Measurements from ENCODE around the gene CCDC93.

The CCDC93 gene

DNA sequence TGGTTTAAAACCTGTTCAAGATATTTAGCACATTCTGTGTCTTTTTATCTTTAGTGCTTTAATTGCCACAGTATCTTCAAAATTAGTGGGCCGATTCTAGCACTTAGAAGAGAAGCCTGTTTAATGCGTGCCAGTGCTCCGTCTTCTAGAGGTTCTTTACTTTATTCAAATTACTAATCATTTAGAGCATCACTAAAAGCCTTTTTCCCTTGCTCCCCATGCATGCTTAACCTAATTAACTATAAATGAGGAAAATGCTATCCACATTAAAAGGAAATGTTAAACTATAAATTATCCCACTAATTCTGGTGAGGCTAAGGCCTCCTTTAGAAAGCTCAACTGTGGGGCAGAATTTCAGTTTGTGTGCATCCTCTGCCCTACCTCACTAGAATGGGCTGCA is 42.9 kb upstream of the CCDC93 start:
- DNase-seq (ENCODE audit: low read depth), result no peak
- TF ChIP-seq, protein P1, sequence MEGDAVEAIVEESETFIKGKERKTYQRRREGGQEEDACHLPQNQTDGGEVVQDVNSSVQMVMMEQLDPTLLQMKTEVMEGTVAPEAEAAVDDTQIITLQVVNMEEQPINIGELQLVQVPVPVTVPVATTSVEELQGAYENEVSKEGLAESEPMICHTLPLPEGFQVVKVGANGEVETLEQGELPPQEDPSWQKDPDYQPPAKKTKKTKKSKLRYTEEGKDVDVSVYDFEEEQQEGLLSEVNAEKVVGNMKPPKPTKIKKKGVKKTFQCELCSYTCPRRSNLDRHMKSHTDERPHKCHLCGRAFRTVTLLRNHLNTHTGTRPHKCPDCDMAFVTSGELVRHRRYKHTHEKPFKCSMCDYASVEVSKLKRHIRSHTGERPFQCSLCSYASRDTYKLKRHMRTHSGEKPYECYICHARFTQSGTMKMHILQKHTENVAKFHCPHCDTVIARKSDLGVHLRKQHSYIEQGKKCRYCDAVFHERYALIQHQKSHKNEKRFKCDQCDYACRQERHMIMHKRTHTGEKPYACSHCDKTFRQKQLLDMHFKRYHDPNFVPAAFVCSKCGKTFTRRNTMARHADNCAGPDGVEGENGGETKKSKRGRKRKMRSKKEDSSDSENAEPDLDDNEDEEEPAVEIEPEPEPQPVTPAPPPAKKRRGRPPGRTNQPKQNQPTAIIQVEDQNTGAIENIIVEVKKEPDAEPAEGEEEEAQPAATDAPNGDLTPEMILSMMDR (IDR thresholded peaks at IDR 0.05; ENCODE audit: low read depth, low read length, missing control alignments), result no peak
- H3K4me3 ChIP-seq (ENCODE audit: low read depth, low read length), result no peak overlapping the region

DNA sequence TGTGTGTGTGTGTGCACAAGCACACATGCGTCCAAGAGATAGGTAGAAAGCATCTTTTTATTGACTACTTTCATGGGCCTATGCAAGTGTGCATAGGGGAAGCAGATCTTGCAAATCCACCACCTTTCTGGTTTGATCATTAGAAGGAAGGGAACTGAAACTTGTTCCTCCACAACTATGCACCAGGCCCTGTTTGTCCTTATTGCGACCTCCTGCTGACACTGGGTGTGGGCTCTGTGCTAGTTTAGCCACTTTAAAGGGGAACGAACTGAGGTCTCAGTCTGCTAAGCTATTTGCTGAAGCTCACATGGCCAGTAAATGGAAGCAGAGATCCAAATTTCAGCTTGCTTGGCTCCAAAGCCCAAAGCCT is 42.3 kb upstream of the CCDC93 start:
- TF ChIP-seq, protein P1 (IDR thresholded peaks at IDR 0.05; ENCODE audit: low read depth, low read length, missing control alignments), result no peak
- peak overlapping the region; percentile 23 for H3K4me3 ChIP-seq (ENCODE audit: low read depth, low read length)
- peak; percentile 84 for DNase-seq (ENCODE audit: low read depth)

DNA sequence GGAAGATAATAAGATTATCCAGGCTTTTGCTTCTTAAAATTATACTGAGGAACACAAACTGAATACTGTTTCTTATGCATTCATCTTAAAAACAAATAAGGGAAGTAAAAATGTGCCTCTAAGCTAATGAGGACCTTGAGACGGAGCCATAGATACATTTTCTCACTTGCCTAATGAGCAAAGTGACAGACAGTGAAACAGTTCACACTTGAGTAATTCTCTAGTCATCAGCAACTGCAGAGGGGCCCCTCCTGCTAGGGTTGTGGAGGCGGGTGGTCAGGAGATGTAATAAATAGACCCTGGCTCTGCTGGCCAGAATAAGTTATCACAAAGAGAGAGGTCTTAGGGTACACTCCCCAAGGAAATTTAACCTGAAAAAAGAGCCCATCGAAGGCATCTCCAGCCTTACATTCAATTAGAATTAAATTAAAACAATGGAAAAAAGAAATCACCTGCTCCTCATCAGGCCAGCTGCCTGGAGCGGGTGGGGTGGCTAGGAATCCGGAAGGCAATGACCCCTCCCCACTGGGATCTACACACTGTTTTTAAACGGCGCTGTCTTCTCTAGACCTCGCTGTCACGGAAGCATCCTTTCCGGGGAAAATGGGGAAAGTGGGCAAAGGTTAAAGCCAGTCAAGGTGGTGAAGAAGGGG is 41.8 kb upstream of the CCDC93 start:
- TF ChIP-seq, protein P1 (IDR thresholded peaks at IDR 0.05; ENCODE audit: low read depth, low read length, missing control alignments), result no peak
- peak; percentile 64 for DNase-seq (ENCODE audit: low read depth)
- H3K4me3 ChIP-seq (ENCODE audit: low read depth, low read length), result peak overlapping the region; percentile 23

DNA sequence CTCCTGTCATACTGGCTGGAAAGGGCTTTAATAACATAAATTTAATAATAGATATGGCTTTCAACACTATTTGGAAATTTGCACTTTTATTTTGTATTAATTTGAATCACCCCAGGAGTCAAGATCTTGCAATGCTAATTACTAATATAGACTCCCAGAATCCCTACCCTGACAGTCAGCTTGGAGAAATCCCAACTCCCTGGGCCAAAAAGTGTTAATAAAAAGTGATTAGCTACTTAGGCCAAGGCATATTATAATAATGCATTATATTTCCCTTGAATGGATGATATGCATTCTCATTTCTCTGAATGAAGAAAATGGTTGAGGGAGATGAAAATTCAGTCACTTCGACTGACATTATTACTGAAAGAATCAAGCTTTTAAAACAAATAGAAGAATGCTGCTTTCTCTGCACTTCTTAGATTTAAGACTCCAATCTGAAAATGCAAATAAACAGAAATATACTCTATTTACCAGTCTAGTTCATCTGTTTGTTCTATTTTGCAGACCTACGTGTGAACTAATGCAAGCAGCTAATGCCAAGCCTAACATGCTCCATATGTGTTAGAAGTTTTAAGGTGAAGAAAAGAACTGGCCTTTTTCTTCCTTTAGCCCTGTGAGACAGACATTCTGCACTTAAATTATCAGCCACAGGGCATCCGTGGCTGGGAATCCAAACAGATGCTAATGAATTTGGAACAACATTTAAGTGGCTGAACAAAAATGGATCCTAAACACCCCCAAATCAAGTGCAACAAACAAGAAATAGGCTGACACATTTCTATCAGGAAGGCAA is 40.5 kb upstream of the CCDC93 start:
- no peak for DNase-seq (ENCODE audit: low read depth)
- no peak overlapping the region for H3K4me3 ChIP-seq (ENCODE audit: low read depth, low read length)
- TF ChIP-seq, protein P1 (IDR thresholded peaks at IDR 0.05; ENCODE audit: low read depth, low read length, missing control alignments), result no peak

DNA sequence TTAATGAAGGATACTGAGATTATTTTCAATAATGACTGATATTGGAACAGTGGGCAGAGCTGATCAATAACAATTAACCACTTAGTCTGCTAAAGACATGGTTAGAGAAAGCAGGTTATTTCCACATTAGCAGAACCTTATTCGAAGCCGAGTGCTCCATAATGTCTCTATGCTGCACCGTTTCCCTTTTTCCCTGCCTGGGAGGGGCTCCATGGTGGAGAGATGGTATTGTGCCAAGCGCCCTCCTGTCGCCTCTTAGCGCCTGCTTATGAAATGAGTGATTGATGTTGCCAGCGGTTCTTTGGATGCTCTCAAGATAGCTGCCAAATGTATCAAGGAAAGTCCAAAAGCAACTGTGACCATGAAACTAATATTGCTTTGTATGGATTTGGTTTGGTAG is 39.8 kb upstream of the CCDC93 start:
- no peak for DNase-seq (ENCODE audit: low read depth)
- TF ChIP-seq, protein P1 (IDR thresholded peaks at IDR 0.05; ENCODE audit: low read depth, low read length, missing control alignments), result no peak
- H3K4me3 ChIP-seq (ENCODE audit: low read depth, low read length), result no peak overlapping the region

DNA sequence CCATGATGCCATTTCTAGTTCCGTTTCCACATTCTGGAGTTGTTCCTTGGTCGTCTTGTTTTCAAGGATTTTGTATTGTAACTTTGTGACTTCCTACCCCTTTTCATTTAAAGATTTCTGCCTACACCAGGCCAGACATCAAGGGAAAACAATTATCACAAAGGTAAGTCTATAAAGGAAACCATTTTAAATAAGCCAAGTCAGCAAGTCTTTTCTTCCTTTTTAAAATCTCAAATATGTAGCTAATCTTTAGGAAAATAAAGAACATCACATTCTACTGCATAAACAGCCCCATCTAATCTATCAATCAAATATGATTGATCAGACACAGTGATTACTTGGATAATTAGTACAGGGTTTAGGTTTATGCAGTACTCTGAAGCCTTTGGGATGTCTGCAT is 38.6 kb upstream of the CCDC93 start:
- no peak for DNase-seq (ENCODE audit: low read depth)
- TF ChIP-seq, protein P1 (IDR thresholded peaks at IDR 0.05; ENCODE audit: low read depth, low read length, missing control alignments), result no peak

More for the DNA sequence above, 38.6 kb upstream of the CCDC93 start:
- no peak overlapping the region for H3K4me3 ChIP-seq (ENCODE audit: low read depth, low read length)

Data from GM12864 (cell line).